Cerebellar nuclear complex (tissue), 1 donor: ENCODE data around the gene PPWD1.

Experiments used
- DNase-seq, 2 experiments: peaks; one replicate each; lab custom pipeline; 2025; lab: John Stamatoyannopoulos, UW

The PPWD1 gene

DNA sequence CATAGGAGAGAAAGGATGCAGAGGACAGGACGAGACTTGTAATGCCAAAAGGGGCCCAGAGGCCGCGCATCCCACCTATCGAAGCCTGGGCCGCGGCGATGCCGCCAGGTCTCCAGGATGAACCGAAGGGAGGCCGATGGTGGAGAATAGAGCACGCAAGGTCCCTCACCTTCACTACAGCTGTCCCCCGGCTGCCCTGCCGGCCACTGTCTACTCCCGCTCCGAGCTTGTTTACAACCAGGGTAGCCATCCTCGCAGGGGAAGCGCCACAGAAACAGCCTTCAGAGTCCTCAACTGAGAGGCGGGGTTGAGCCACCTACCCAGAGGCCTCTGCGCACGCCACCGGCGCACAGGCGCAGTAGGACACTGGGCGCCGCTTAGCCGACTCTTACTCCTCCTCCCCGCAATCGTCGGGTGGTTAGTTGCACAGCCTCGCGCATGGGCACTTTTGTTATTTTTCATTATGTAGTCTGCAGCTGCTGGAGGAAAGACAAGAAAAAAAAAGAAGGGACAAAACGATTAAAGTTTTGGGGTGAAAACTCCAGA is 61.0 kb downstream of the PPWD1 start, which contains the start of gene TRIM23:
TSS of gene TRIM23 (minus strand) at position 309 of the 546 bp plus-strand sequence. CDS start at position 250, 59 bp downstream.
- DNase-seq, result peak in 1 of 2 experiments; percentile 81

GRCh38 chr5:65624571-65625555 is 61.8 kb downstream of the PPWD1 start, which contains the start of the genes SHLD3 and TRAPPC13:
Gene SHLD3, plus strand, starts transcription at chr5:65625027. Its CDS starts 4,561 bp downstream, at chr5:65629588.
Gene TRAPPC13, plus strand, starts transcription at chr5:65625027. Its CDS starts 34 bp downstream, at chr5:65625061.
- peak; percentile 54 to 73 for DNase-seq

- no peak for DNase-seq
Observed at GRCh38 chr5:65625743-65626142, 62.6 kb downstream of the PPWD1 start.

DNA sequence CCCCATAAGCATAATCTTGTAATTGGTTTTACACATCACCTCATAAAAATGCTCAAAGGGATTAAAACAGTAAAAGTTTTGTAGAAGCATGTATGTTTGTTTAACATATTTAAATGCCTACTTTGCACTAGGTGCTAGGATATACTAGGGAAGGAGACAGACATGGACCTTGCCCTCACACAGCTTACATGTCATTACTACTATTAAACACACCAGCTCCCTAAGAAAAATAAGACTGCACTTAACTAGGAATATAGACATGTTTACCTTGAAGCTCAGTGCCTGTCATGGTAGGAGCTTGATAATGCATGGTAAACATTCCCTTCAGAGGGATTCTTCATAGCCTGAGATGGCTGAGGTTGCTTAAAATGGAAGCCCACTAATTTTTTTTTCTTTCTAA is 67.9 kb downstream of the PPWD1 start:
- DNase-seq, result no peak
